Left lung (tissue), 10 donors: ENCODE measurements around the gene MARVELD1. TPM values are rescaled to one million over a fixed set of nuclear protein-coding genes. Genes with fewer than 3 reads are reported as not detected.

Experiments used
- ATAC-seq: fragments of 200-7000 bp; cut with Tn5 transposase; one replicate; pipeline ENCODE4 v1.9.1; 2020; ENCODE audit warnings: moderate library complexity
- DNase-seq, 4 donors: peaks; one replicate each; pipeline ENCODE4 v3.0.0-alpha.2; 2013 to 2020
- H3K27ac ChIP-seq, 2 donors: fragments of 200-600 bp; sonication (generic) in 1 of 2; one replicate each; pipeline versions ENCODE4 v1.5.0 to v1.8.0; 2020 to 2021
- H3K27me3 ChIP-seq, 2 donors: fragments of 200-600 bp; sonication (generic) in 1 of 2; one replicate each; pipeline versions ENCODE4 v1.5.0 to v1.8.0; 2020 to 2021
- H3K36me3 ChIP-seq, 2 donors: fragments of 200-600 bp; sonication (generic) in 1 of 2; one replicate each; pipeline versions ENCODE4 v1.5.0 to v1.8.0; 2020 to 2021
- H3K4me1 ChIP-seq, 2 donors: fragments of 200-600 bp; one replicate each; pipeline ENCODE4 v1.8.0; 2021
- H3K4me3 ChIP-seq, 2 donors: fragments of 200-600 bp; sonication (generic) in 1 of 2; one replicate each; pipeline versions ENCODE4 v1.5.0 to v1.8.0; 2020 to 2021; ENCODE audit warnings: mild to moderate bottlenecking in 1 of 2
- H3K9me3 ChIP-seq, 2 donors: fragments of 200-600 bp; sonication (generic) in 1 of 2; one replicate each; pipeline versions ENCODE4 v1.5.0 to v1.8.0; 2020 to 2021
- CTCF ChIP-seq, 2 donors: fragments of 200-600 bp; sonication (generic) in 1 of 2; IDR thresholded peaks; one replicate each; pipeline versions ENCODE4 v1.5.0 to v1.8.0; 2021; ENCODE audit warnings: antibody characterized with exemption in 2 of 2
- intact Hi-C, 2 donors: fragments of 100-400 bp; cut with DNase I; formaldehyde crosslinking; loops; one replicate each; pipeline versions ENCODE4 v1.11.2 to v1.14.2; 2022
- polyA plus RNA-seq, 6 donors: library from polyadenylated mRNA; unstranded; fragments of 120-200 nt; gene quantifications; one replicate each; pipeline ENCODE4 v1.2.1, GENCODE V29; 2013; ENCODE audit not compliant: insufficient read length in 6 of 6
- total RNA-seq, 2 donors: library from RNA; stranded (reverse); fragmentation: NEBNext Ultra II Directional; extraction: Animal tissue kit (Norgen Biotek cat#: 25700); gene quantifications; one replicate each; pipeline ENCODE4 v1.2.1, GENCODE V29; 2021
- donor health status: DM: no; HTN: yes; CAD: no.
- donor health status: DM: no; HTN: no; CAD: no.

Gene MARVELD1
- total and polyA plus RNA-seq, 8 donors, result 48.1 to 66.9 (median 57.5) TPM

GRCh38 chr10:97721871-97722780 lies 8.6 kb downstream of the MARVELD1 start:
- no peak for ATAC-seq
- no peaks in the 10 kb centered on the region for H3K9me3 ChIP-seq
- H3K27ac ChIP-seq, result no peak overlapping the region
- DNase-seq, result no peak
- peaks cover 0 to 8% of the 10 kb centered on the region in 2 donors for H3K36me3 ChIP-seq
- peaks cover 17 to 30% of the 10 kb centered on the region in 2 donors for H3K4me1 ChIP-seq
- no peak overlapping the region for H3K4me3 ChIP-seq
- intact Hi-C loops, result no loop called here
- no peak for TF ChIP-seq CTCF (IDR thresholded peaks at IDR 0.05)
- H3K27me3 ChIP-seq, result no peaks in the 10 kb centered on the region

GRCh38 chr10:97723001-97723400 lies 9.5 kb downstream of the MARVELD1 start:
- Histone ChIP-seq H3K4me1 (peaks cover 13 to 22% of the 10 kb centered on the region in 2 donors), H3K27me3 (no peaks in the 10 kb centered on the region), H3K27ac (no peak overlapping the region), H3K4me3 (no peak overlapping the region), H3K9me3 (no peaks in the 10 kb centered on the region), H3K36me3 (no peaks in the 10 kb centered on the region)
- ATAC-seq (no peak), DNase-seq (no peak)
- TF ChIP-seq CTCF (IDR thresholded peaks at IDR 0.05), result no peak
- intact Hi-C loops, result no loop called here

GRCh38 chr10:97724341-97724941 lies 10.9 kb downstream of the MARVELD1 start:
- H3K36me3 ChIP-seq, result no peaks in the 10 kb centered on the region
- DNase-seq (no peak), ATAC-seq (no peak)
- no peak overlapping the region for H3K27ac ChIP-seq
- TF ChIP-seq CTCF (IDR thresholded peaks at IDR 0.05), result no peak
- H3K4me1 ChIP-seq, result peaks cover 0 to 10% of the 10 kb centered on the region in 2 donors
- intact Hi-C loops, result no loop called here
- no peaks in the 10 kb centered on the region for H3K9me3 ChIP-seq
- no peaks in the 10 kb centered on the region for H3K27me3 ChIP-seq
- H3K4me3 ChIP-seq, result no peak overlapping the region

- Histone ChIP-seq H3K36me3 (no peaks in the 10 kb centered on the region), H3K9me3 (no peaks in the 10 kb centered on the region), H3K4me1 (peaks cover 0 to 10% of the 10 kb centered on the region in 2 donors), H3K27ac (no peak overlapping the region), H3K27me3 (no peaks in the 10 kb centered on the region), H3K4me3 (no peak overlapping the region)
- intact Hi-C loops, result no loop called here
- DNase-seq (peak in 1 of 4 donors; percentile 74), ATAC-seq (peak; percentile 76)
- TF ChIP-seq CTCF (IDR thresholded peaks at IDR 0.05), result no peak
Measured at GRCh38 chr10:97726636-97727178, 13.2 kb downstream of the MARVELD1 start.

GRCh38 chr10:97729014-97729413 lies 15.5 kb downstream of the MARVELD1 start:
- ATAC-seq (no peak), DNase-seq (no peak)
- H3K9me3 ChIP-seq, result no peaks in the 10 kb centered on the region
- no peak overlapping the region for H3K4me3 ChIP-seq
- H3K27ac ChIP-seq, result no peak overlapping the region
- H3K4me1 ChIP-seq, result peaks cover 0 to 9% of the 10 kb centered on the region in 2 donors
- no peak for TF ChIP-seq CTCF (IDR thresholded peaks at IDR 0.05)
- no peaks in the 10 kb centered on the region for H3K36me3 ChIP-seq
- intact Hi-C loops, result no loop called here
- H3K27me3 ChIP-seq, result no peaks in the 10 kb centered on the region
